Dedifferentiated amniotic fluid mesenchymal stem cell (primary cell): ENCODE results near the gene LY6G6C.
"Not testable (repeated sequence)": the region's sequence is repeated elsewhere in the genome, so short reads cannot be mapped to it uniquely, and the experiment has no call there.

Source experiments
- DNase-seq: peaks from one replicate; pipeline ENCODE4 v3.0.0-alpha.2; 2016; ENCODE audit errors: extremely low spot score

Gene LY6G6C

GRCh38 chr6:31727034-31727716 is 5.6 kb upstream of the LY6G6C start:
- DNase-seq, result no peak

GRCh38 chr6:31725502-31726350 is 4.2 kb upstream of the LY6G6C start:
- no peak for DNase-seq

GRCh38 chr6:31723980-31724691 is 2.6 kb upstream of the LY6G6C start:
- no peak for DNase-seq

- DNase-seq, result no peak
Observed at GRCh38 chr6:31723245-31723979, 1.9 kb upstream of the LY6G6C start, which contains the start of gene MPIG6B. Gene MPIG6B, plus strand, starts transcription at chr6:31723373. Its CDS starts 11 bp downstream, at chr6:31723384.

GRCh38 chr6:31722173-31722572 is 627 bp upstream of the LY6G6C start:
- no peak for DNase-seq

GRCh38 chr6:31720196-31720770 is 1.3 kb downstream of the LY6G6C start:
- no peak for DNase-seq

- no peak for DNase-seq
Observed at GRCh38 chr6:31719001-31719400, 2.5 kb downstream of the LY6G6C start.

GRCh38 chr6:31718265-31718664 is 3.3 kb downstream of the LY6G6C start:
- no peak for DNase-seq

GRCh38 chr6:31717499-31718222 is 3.9 kb downstream of the LY6G6C start:
- DNase-seq, result no peak

- DNase-seq, result no peak
Observed at GRCh38 chr6:31715022-31715958, 6.3 kb downstream of the LY6G6C start, which contains the start of gene LY6G6D. Gene LY6G6D, plus strand, starts transcription at chr6:31715348. Its CDS starts 8 bp downstream, at chr6:31715356.

GRCh38 chr6:31713991-31714684 is 7.4 kb downstream of the LY6G6C start:
- DNase-seq, result no peak

GRCh38 chr6:31713465-31713864 is 8.1 kb downstream of the LY6G6C start:
- DNase-seq, result no peak

- DNase-seq, result no peak
Observed at GRCh38 chr6:31712296-31712695, 9.2 kb downstream of the LY6G6C start.

GRCh38 chr6:31711233-31711632 is 10.3 kb downstream of the LY6G6C start:
- no peak for DNase-seq

- DNase-seq, result no peak
Observed at GRCh38 chr6:31710523-31711219, 10.9 kb downstream of the LY6G6C start.

GRCh38 chr6:31709157-31709556 is 12.4 kb downstream of the LY6G6C start:
- DNase-seq, result not testable (repeated sequence)

GRCh38 chr6:31708224-31708623 is 13.3 kb downstream of the LY6G6C start:
- DNase-seq, result no peak

GRCh38 chr6:31707701-31708100 is 13.8 kb downstream of the LY6G6C start:
- DNase-seq, result no peak
